SU-DHL-6 (cell line): Measurements from ENCODE around the gene PPP1R3G.

Experiments used
- H2AFZ ChIP-seq: fragments of 200-600 bp; sonication (generic); 2 replicates; pipeline ENCODE4 v1.6.1; 2014; ENCODE audit warnings: low read depth, mild to moderate bottlenecking, moderate library complexity, mixed read lengths, antibody characterized with exemption, low read length; ENCODE audit not compliant: severe bottlenecking
- H3F3A ChIP-seq: fragments of 200-600 bp; shearing (Covaris generic); 2 replicates; pipeline ENCODE4 v1.6.0; 2016; ENCODE audit warnings: antibody characterized with exemption, mild to moderate bottlenecking; ENCODE audit not compliant: insufficient read depth
- H3K27ac ChIP-seq: fragments of 200-600 bp; sonication (generic); 2 replicates; pipeline ENCODE4 v1.5.1; 2016; ENCODE audit warnings: low read depth, mild to moderate bottlenecking, low read length, moderate library complexity, mixed read lengths
- H3K27me3 ChIP-seq: fragments of 200-600 bp; sonication (generic), shearing (Covaris generic); 2 replicates; pipeline ENCODE4 v1.6.0; 2014; ENCODE audit warnings: mild to moderate bottlenecking, low read length
- H3K36me3 ChIP-seq: fragments of 200-600 bp; sonication (generic); 2 replicates; pipeline ENCODE4 v1.6.1; 2014; ENCODE audit warnings: mild to moderate bottlenecking, low read length, mixed read lengths
- H3K4me2 ChIP-seq: fragments of 300-600, 200-600 bp; shearing (Covaris generic), sonication (generic); 2 replicates; pipeline ENCODE4 v1.6.0; 2014; ENCODE audit warnings: low read length, low read depth, mild to moderate bottlenecking; ENCODE audit not compliant: poor library complexity, severe bottlenecking
- H3K4me3 ChIP-seq: fragments of 200-600 bp; sonication (generic); 2 replicates; pipeline ENCODE4 v1.5.1; 2014; ENCODE audit warnings: antibody characterized with exemption, low read length, mild to moderate bottlenecking, mixed read lengths; ENCODE audit not compliant: insufficient read depth, poor library complexity, severe bottlenecking
- H3K79me2 ChIP-seq: fragments of 200-600 bp; sonication (generic); 2 replicates; pipeline ENCODE4 v1.6.1; 2014; ENCODE audit warnings: mild to moderate bottlenecking, low read length, moderate library complexity; ENCODE audit not compliant: insufficient read depth
- H3K9ac ChIP-seq: fragments of 200-600 bp; sonication (generic); 2 replicates; pipeline ENCODE4 v1.7.0; 2014; ENCODE audit warnings: mild to moderate bottlenecking, low read length
- H3K9me2 ChIP-seq: fragments of 200-600 bp; sonication (generic); replicated peaks from 2 replicates; pipeline ENCODE4 v1.6.1; 2014; ENCODE audit warnings: low read length; ENCODE audit not compliant: insufficient read depth
- H3K9me3 ChIP-seq: fragments of 200-600 bp; sonication (generic); 2 replicates; pipeline ENCODE4 v1.6.1; 2014; ENCODE audit warnings: low read length, mixed read lengths; ENCODE audit not compliant: insufficient read depth
- H4K20me1 ChIP-seq: fragments of 200-600 bp; sonication (generic); 2 replicates; pipeline ENCODE4 v1.6.1; 2014; ENCODE audit warnings: low read depth, mild to moderate bottlenecking, antibody characterized with exemption, low read length, moderate library complexity, mixed read lengths
- CTCF ChIP-seq: fragments of 200-600 bp; sonication (generic); IDR thresholded peaks from one replicate; pipeline ENCODE4 v1.5.1; 2017; ENCODE audit warnings: antibody characterized with exemption, mild to moderate bottlenecking, low read length, moderate library complexity; ENCODE audit not compliant: insufficient read depth, poor library complexity, severe bottlenecking
- EZH2phosphoT487 ChIP-seq: fragments of 200-600 bp; sonication (generic), shearing (Covaris generic); conservative IDR thresholded peaks from 2 replicates; pipeline ENCODE4 v1.6.1; 2018; ENCODE audit warnings: mild to moderate bottlenecking, antibody characterized with exemption, low read length, moderate library complexity, mixed read lengths

The PPP1R3G gene

GRCh38 chr6:5102267-5102970 is 17.3 kb downstream of the PPP1R3G start:
- no peak for TF ChIP-seq CTCF
- no peak for TF ChIP-seq EZH2phosphoT487
- no peaks in the 10 kb centered on the region for H3K79me2 ChIP-seq
- H3K27ac ChIP-seq = no peak overlapping the region
- no peaks in the 10 kb centered on the region for H3K36me3 ChIP-seq
- no peak overlapping the region for H3K4me3 ChIP-seq
- H2AFZ ChIP-seq = no peak overlapping the region
- H3K27me3 ChIP-seq = no peaks in the 10 kb centered on the region
- no peaks in the 10 kb centered on the region for H3K9me2 ChIP-seq
- H3K4me2 ChIP-seq = no peak overlapping the region
- no peaks in the 10 kb centered on the region for H4K20me1 ChIP-seq
- no peak overlapping the region for H3K9ac ChIP-seq
- no peaks in the 10 kb centered on the region for H3K9me3 ChIP-seq
- H3F3A ChIP-seq = no peaks in the 10 kb centered on the region

GRCh38 chr6:5103250-5103649 is 18.1 kb downstream of the PPP1R3G start:
- H3K36me3 ChIP-seq = no peaks in the 10 kb centered on the region
- no peaks in the 10 kb centered on the region for H4K20me1 ChIP-seq
- H3K9ac ChIP-seq = no peak overlapping the region
- no peaks in the 10 kb centered on the region for H3K9me3 ChIP-seq
- no peak overlapping the region for H3K27ac ChIP-seq
- no peaks in the 10 kb centered on the region for H3K79me2 ChIP-seq
- H3K4me3 ChIP-seq = no peak overlapping the region
- TF ChIP-seq EZH2phosphoT487 (no peak), CTCF (no peak)
- no peaks in the 10 kb centered on the region for H3K27me3 ChIP-seq
- H3F3A ChIP-seq = no peaks in the 10 kb centered on the region
- no peaks in the 10 kb centered on the region for H3K9me2 ChIP-seq
- no peak overlapping the region for H2AFZ ChIP-seq
- no peak overlapping the region for H3K4me2 ChIP-seq

- Histone ChIP-seq H3K9ac (no peak overlapping the region), H3K4me3 (no peak overlapping the region), H3K36me3 (no peaks in the 10 kb centered on the region), H3K9me3 (no peaks in the 10 kb centered on the region), H3K27ac (no peak overlapping the region), H3K9me2 (no peaks in the 10 kb centered on the region), H2AFZ (no peak overlapping the region), H3K4me2 (no peak overlapping the region), H3F3A (no peaks in the 10 kb centered on the region), H3K27me3 (no peaks in the 10 kb centered on the region), H3K79me2 (no peaks in the 10 kb centered on the region), H4K20me1 (no peaks in the 10 kb centered on the region)
- no peak for TF ChIP-seq CTCF
- TF ChIP-seq EZH2phosphoT487 = no peak
These were observed 19.5 kb downstream of the PPP1R3G start for GRCh38 chr6:5104667-5105066.
